RWPE2 (cell line): Measurements from ENCODE around the gene COPS2.
"Not testable (repeated sequence)": the region's sequence is repeated elsewhere in the genome, so short reads cannot be mapped to it uniquely, and the experiment has no call there.

Source experiments
- ATAC-seq: fragments of 200-7000 bp; cut with Tn5 transposase; 3 replicates; pipeline ENCODE4 v1.9.1; 2021; ENCODE audit warnings: low read depth
- DNase-seq: peaks from one replicate; pipeline ENCODE4 v3.0.0-alpha.2; 2020; ENCODE audit warnings: low spot score
- H3K27ac ChIP-seq: fragments of 450-650 bp; 2 replicates; pipeline ENCODE4 v1.5.1; 2017; ENCODE audit warnings: mild to moderate bottlenecking; ENCODE audit not compliant: poor library complexity, severe bottlenecking
- H3K27me3 ChIP-seq: fragments of 250-450 bp; sonication (Bioruptor Pico); 2 replicates; pipeline ENCODE4 v1.5.1; 2021; ENCODE audit warnings: mild to moderate bottlenecking, moderate library complexity; ENCODE audit not compliant: insufficient read depth, poor library complexity, severe bottlenecking
- H3K36me3 ChIP-seq: fragments of 250-450 bp; sonication (Bioruptor Pico); 2 replicates; pipeline ENCODE4 v1.5.1; 2020; ENCODE audit warnings: low read depth, mild to moderate bottlenecking, moderate library complexity
- H3K4me1 ChIP-seq: fragments of 250-450 bp; sonication (Bioruptor Pico); 2 replicates; pipeline ENCODE4 v1.5.1; 2021; ENCODE audit warnings: mild to moderate bottlenecking, moderate library complexity; ENCODE audit not compliant: insufficient read depth, poor library complexity, severe bottlenecking
- H3K4me3 ChIP-seq: fragments of 250-450 bp; sonication (Bioruptor Pico); 2 replicates; pipeline ENCODE4 v1.5.1; 2021; ENCODE audit warnings: mild to moderate bottlenecking, moderate library complexity; ENCODE audit not compliant: severe bottlenecking
- H3K9me3 ChIP-seq: fragments of 250-450 bp; sonication (Bioruptor Pico); 2 replicates; pipeline ENCODE4 v1.5.1; 2021; ENCODE audit warnings: mild to moderate bottlenecking, moderate library complexity; ENCODE audit not compliant: severe bottlenecking
- CTCF ChIP-seq: fragments of 450-650 bp; IDR thresholded peaks from one replicate; pipeline ENCODE4 v1.5.1; 2017; ENCODE audit warnings: mild to moderate bottlenecking, moderate library complexity; ENCODE audit not compliant: poor library complexity, severe bottlenecking

The COPS2 gene

DNA sequence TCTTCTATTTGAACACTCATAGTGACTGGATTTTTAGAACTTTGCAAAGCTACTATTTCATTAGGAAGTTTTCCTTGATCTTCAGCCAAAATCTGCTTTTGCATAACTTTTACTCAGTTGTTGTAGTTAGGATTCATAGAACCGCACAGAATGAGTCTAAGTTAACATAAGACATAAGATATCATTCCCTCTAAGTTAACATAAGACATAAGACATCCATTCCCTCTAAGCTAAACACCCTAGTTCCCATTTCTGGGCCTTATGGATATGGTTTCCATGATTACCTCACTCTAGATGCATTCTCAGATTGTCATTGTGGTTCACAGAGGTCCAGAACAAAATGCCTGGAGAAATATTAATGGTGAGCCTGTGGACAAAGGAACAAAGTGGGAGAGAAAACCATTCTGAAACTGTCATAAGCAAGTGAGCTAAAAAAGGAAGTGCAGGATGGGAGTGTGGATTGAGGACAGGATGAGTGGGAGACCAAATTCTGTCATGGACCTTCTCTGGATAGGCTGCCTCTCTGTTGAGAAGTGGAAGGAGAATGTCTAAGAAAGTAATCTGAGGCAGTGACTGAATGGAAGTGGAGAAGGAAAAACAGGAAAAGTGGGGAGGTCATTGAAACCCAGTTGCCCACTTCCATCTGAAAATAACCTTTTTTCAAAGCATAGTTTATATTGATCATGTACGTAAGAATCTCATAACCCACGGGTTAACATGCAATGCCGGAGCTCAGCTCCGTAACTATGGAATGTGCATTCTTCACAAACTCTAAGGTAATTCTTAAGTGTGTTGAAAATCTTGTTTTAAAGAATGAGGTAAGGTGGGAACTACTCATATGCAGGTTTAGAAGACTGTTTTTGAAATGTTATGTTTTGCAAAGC is 71.8 kb downstream of the COPS2 start:
- Histone ChIP-seq H3K27me3 (no peaks in the 10 kb centered on the region), H3K4me3 (no peak overlapping the region), H3K4me1 (no peaks in the 10 kb centered on the region), H3K9me3 (no peaks in the 10 kb centered on the region), H3K36me3 (no peaks in the 10 kb centered on the region), H3K27ac (no peak overlapping the region)
- DNase-seq (no peak), ATAC-seq (no peak)
- TF ChIP-seq CTCF: no peak

GRCh38 chr15:49082960-49083359 is 72.4 kb downstream of the COPS2 start:
- H3K4me1 ChIP-seq: no peaks in the 10 kb centered on the region
- H3K9me3 ChIP-seq: no peaks in the 10 kb centered on the region
- no peaks in the 10 kb centered on the region for H3K27me3 ChIP-seq
- no peak for TF ChIP-seq CTCF
- H3K36me3 ChIP-seq: no peaks in the 10 kb centered on the region
- DNase-seq: no peak
- no peak overlapping the region for H3K4me3 ChIP-seq
- ATAC-seq: 0 out of 3 replicates have a peak, but pooled peaks have one; percentile 10
- H3K27ac ChIP-seq: no peak overlapping the region

GRCh38 chr15:49079340-49080039 is 75.9 kb downstream of the COPS2 start:
- H3K27ac ChIP-seq: no peak overlapping the region
- H3K4me1 ChIP-seq: no peaks in the 10 kb centered on the region
- DNase-seq (no peak), ATAC-seq (0 out of 3 replicates have a peak, but pooled peaks have one; percentile 14)
- no peaks in the 10 kb centered on the region for H3K9me3 ChIP-seq
- no peak for TF ChIP-seq CTCF
- H3K4me3 ChIP-seq: no peak overlapping the region
- no peaks in the 10 kb centered on the region for H3K36me3 ChIP-seq
- no peaks in the 10 kb centered on the region for H3K27me3 ChIP-seq

GRCh38 chr15:49075881-49076280 is 79.5 kb downstream of the COPS2 start:
- H3K36me3 ChIP-seq: no peaks in the 10 kb centered on the region
- no peaks in the 10 kb centered on the region for H3K4me1 ChIP-seq
- H3K9me3 ChIP-seq: no peaks in the 10 kb centered on the region
- TF ChIP-seq CTCF: no peak
- DNase-seq: no peak
- peaks cover 6% of the 10 kb centered on the region for H3K27me3 ChIP-seq
- ATAC-seq: no peak
- H3K4me3 ChIP-seq: no peak overlapping the region
- H3K27ac ChIP-seq: no peak overlapping the region

DNA sequence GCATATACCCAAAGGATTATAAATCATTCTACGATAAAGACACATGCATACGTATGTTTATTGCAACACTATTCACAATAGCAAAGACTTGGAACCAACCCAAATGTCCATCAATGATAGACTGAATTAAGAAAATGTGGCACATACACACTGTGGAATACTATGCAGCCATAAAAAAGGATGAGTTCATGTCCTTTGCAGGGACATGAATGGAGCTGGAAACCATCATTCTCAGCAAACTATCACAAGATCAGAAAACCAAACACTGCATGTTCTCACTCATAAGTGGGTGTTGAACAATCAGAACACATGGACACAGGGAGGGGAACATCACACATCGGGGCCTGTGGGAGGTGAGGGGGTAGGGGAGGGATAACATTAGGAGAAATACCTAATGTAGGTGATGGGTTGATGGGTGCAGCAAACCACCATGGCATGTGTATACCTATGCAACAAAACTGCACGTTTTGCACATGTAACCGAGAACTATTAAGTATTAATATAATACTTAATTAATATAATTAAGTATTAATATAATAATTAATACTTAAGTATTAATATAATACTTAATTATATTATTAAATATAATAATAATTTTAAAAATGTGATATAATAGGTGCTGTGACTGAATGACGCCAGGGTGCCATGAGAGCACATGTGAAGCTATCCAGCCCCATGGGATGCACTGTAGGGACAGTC is 80.7 kb downstream of the COPS2 start:
- not testable (repeated sequence) for H3K9me3 ChIP-seq, ATAC-seq, H3K4me1 ChIP-seq, H3K27ac ChIP-seq, H3K36me3 ChIP-seq, DNase-seq, H3K4me3 ChIP-seq
- peaks cover 11% of the 10 kb centered on the region for H3K27me3 ChIP-seq
